GM19324 (cell line): Measurements from ENCODE around the gene CHFR.
"Not testable (repeated sequence)": the region's sequence is repeated elsewhere in the genome, so short reads cannot be mapped to it uniquely, and the experiment has no call there.

Experiments used
- ATAC-seq: cut with Tn5 transposase; IDR thresholded peaks from one replicate; pipeline ENCODE4 v1.9.1; 2021; ENCODE audit warnings: mild to moderate bottlenecking, moderate library complexity; ENCODE audit not compliant: unreplicated experiment, low FRiP score

CHFR gene

DNA sequence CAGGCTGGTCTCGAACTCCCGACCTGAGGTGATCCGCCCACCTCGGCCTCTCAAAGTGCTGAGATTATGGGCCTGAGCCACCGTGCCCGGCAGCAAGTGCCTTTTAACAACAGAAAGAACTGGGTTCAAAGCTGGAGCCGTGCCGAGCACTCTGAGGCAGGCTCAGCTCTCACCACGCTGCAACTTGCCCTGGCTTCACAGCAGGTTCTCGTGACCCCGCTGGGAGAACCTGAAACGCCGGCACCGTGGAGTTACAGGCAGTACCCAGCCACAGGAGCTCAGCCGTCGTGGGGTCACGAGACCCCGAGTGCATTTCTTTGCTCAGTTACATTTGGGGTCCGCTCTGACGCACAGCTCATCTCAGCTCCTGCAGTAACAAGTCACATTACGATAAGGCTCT is 73.2 kb downstream of the CHFR start:
- no peak for ATAC-seq

DNA sequence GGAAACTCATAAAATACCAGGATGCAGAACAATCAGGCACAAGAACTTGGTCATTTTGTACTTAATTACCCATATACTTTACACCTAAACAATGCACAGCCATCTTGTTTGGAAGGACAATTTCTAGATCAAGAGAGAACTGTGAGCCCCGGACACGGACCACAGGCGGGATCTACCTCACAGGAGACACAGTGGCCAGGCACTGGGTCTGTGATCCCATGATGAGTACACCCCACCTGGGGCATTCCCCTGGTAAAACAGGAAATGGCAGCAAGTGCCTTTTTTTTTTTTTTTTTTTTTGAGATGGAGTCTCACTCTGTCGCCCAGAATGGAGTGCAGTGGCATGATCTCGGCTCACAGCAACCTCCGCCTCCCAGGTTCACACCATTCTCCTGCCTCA is 74.0 kb downstream of the CHFR start:
- ATAC-seq, result no peak

DNA sequence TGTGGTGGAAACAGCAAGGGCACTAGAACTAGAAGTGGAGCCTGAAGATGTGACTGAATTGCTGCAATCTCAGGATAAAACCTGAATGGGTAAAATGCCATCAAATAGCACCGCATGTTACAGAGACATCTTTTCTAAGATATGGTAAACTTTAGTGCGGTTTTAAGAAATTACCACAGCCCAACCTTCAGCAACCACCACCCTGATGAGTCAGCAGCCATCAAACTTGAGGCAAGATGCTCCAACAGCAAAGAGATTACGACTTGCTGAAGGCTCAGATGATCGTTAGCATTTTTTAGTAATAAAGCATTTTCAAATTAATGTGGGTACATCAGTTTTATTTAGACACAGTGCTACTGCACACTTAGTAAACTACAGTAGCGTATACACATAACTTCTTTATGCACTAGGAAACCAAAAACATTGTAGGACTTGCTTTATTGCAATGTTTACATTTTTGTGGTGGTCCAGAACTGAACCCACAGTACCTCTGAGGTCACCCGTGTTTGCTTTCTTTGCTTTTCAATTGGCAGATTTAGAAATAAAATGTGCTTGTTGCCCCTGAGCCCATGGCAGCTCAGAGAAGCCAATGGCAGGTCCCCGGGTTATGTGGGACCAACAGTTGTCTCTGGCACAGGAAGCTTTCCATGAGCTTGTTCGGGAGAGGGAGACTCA is 74.6 kb downstream of the CHFR start:
- no peak for ATAC-seq

DNA sequence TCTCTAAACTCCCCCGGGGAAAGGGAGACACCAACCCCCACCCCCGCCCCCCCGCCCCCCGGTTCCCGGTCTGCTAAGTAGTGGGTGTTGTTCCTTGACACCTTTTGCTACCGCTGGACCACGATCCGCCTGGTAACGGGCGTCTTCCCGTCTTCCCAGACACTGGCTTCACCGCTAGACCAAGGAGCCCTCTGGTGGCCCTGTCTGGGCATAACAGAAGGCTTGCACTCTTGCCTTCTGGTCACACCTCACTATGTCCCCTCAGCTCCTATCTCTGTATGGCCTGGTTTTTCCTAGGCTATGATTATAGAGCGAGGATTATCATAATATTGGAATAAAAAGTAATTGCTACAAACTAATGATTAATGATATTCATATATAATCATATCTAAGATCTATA is 78.0 kb downstream of the CHFR start:
- ATAC-seq, result not testable (repeated sequence)

DNA sequence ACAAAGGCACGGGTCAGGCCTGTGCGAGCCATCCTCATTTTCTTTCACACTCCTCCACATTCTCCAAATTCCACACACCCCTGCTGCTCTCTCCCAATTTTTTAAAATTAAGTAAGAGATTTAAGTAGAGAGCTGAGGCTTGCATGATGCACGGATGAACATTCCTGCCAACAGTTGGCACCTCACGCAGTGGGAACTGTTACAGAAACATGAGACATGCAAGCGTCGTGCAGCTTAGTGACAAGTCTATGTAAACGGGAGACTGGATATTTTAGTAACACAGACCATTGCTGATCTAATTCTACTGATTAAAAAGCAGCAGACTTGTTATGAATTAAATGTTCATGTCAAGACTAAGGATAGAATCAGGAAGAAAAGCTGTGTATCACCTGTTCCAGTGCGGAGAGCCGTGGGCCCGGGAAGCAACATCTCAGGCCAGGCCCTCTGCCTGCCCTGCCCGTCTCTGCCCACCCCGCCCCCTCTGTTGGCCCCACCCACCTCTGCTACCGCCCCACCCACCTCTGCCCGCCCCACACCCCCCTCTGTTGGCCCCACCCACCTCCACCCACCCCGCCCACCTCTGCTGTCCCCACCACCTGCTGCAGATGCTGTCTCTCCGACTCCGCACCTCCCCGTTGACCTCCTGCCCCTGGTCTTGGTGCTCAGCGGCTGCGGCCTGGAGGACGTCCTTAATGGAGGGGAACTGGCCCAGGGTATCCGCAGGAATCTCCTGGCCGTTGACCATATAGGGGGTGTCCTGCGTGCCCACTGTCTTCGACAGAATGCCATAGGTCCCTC is 79.9 kb downstream of the CHFR start:
- ATAC-seq, result no peak

DNA sequence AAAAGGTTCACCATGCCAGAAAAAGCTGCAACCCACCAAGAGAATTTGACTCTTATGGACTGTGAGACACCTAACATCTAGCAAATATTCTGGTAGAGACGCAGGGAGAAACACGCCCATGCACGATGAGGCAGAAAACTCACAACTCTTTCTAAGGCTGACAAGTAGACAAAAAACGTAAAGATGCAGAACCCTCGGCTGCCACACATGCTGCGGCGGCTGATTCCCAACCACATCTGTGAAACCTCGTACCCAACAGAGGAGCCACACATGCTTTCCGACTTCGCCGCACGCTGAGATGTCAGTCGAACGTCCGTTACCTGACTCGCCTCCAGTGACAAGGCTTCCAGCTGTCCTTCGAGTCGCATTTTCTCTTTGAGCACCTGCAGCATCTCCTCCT is 80.5 kb downstream of the CHFR start:
- ATAC-seq, result no peak

DNA sequence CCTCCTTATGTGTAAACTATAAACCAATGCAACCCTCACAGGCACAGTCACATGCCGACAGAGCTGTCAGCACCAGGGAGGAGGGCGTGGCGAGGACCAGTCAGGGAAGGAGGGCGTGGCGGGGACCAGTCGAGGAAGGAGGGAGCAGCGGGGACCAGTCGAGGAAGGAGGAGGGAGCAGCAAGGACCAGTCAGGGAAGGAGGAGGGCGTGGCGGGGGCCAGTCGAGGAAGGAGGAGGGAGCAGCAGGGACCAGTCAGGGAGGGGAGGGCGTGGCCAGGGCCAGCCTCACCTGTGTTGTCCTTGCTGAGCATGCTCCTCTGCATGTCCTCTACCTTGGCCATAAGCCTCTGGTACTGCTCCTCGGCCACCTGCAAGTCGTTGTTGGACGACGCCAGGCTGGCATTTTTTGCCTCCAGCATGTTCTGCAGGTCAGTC is 83.0 kb downstream of the CHFR start:
- no peak for ATAC-seq

DNA sequence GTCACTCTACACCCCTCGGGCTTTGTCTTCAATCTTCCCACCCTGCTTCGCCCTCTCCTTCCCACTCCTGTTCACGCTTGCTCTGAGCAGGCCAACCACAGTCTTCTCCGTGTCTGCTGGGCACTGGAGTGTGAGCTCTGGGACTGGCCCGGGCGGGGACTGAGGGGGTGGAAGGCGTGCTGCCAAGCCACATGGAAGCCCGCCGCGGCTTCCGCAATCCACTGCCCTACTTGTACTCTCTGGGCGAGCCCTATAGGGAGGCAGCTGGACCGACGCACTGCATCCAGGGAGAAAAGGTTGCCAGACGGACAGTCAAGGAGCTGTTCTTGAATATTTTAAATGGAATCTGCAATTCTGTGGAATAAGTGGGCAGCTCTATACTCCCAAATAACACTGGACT is 83.5 kb downstream of the CHFR start:
- no peak for ATAC-seq

DNA sequence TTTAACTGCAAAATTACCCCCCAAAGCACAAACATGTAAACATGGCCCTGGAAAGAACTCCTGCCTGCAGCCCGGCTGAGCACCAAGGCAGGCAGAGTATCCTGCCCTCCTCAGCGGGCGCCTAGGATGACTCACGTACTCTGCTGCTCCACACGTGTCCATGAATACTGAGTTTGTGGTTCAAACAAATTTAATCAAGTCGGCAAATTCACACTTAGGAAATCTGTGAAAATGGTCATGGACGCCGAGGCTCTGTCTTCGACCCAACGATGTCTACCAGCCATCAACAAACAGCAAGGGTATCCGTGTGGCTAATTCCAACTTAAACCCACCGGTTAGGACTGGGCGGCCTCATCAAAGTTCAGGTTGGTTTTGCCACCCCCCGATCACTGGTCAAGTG is 84.3 kb downstream of the CHFR start:
- no peak for ATAC-seq

DNA sequence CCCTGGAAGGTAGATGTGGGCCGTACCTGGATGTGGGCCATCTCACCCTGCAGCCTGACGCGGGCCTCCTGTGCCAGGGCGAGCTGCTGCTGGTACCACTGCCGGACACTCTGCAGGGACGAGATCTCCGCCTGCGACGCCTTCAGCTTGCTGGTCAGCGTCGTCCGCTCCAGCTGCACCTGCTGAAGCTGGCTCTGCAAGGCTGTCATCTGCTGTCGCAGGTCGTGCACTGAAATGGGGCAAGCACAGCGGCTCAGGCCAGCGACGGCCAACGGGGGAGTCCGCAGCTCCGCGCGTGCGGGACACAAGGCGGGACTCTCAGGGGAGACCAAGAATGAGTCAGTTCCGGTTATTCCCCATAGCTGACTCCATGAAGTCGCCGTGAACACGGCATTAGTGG is 85.7 kb downstream of the CHFR start:
- no peak for ATAC-seq

DNA sequence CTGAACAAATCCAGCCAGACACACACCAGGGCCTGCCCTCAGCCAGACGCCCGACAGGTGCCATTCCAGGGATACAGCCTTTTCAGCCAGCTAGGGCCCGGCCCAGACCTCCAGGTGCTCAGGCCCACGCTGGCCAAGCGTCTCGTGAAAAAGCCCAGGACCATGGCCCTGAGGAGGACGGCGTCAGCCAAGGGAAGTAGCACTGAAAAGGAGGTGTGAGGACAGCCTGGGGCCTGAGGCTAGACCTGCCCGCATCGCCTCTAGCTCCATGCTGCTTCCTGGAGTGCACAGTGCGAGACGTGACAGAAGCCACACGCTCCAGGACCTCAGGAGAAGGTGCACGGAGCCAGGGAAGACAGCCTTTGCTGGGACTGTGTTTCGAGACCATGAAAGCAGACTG is 88.6 kb downstream of the CHFR start:
- no peak for ATAC-seq

DNA sequence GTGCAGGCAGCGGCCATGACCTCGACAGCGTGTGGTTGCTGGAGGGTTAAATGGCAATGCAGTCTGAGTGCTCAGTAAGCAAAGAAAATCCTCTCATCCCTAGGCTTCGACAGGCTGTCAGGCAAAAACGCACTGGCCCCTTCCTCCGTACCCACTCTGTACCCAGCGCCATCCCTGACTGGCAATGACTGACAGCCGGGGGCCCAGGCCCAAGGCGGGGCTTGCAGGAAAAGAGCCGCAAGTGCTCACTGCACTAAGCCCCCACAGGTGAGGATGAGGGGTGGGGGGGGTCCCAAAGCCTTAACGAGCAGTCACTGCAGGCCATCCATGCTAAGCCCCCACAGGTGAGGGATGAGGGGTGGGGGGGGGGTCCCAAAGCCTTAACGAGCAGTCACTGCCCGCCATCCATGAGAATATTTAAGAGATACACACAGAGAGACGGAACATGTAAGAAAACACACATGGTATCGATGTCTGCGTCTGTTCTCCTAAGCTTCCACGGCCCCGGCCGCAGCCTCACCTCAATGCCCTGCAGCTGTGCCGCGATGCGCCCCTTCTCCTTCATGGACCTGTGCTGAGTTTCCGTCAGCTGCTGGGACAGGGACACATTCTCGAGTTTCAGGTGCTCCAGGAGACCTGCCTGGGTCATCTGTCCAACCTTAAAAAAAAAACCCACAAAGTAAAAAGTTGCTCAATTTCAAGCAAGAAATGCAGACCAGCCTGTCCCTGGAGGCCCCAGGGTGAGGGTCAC is 89.4 kb downstream of the CHFR start:
- no peak for ATAC-seq

DNA sequence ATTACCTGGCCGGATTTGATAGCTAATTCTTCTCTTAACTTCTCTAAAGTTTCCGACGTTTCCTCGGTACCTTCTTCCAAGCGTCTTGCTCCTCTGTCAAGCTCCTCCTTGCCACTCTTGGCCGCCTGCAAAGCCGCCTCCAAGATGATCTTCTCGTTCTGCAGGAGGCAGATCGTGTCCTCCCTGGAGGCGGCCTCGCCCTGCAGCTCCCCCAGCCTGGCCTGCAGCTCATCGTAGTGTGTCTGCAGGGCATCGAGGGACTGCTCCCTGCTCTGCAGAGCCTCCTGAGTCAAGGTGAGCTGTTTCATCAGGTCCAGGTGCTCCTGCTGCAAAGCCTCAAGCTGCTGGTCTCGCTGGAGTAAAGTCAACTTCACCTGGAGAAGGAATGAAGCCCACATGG is 91.6 kb downstream of the CHFR start:
- ATAC-seq, result no peak

DNA sequence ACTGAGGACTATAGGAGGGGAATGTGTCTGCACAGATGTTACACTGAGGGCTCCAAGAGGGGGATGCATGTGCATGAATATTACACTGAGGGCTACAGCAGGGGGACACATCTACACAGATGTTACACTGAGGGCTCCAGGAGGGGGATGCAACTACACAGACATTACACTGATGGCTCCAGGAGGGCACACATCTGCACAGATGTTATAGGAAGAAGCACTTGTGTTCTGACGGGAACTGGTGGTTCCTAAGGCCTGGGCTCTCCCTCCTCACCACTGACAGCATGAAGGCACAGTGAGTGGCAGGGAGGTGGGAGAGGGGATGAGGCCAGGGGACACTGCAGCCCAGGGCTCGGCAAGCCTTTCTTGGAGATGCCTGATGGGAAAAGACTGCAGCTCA is 95.5 kb downstream of the CHFR start:
- not testable (repeated sequence) for ATAC-seq

DNA sequence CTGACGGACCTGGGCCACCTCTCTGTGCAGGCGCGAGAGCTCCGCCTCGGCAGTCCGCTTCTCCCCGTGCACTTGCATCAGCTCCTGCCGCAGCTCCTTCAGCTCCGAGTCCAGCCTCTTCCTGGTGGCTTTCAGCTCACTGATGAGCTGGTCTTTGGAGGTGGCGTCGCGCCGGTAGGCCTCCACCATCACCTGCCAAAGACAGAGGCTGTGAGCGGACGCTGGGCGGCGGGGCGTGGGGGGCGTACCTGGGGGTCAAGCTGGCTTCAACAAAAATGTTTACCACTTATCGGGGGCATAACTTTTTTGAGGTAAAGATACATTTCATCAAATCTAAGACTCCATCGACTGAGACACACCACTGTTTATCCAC is 98.3 kb downstream of the CHFR start:
- no peak for ATAC-seq

DNA sequence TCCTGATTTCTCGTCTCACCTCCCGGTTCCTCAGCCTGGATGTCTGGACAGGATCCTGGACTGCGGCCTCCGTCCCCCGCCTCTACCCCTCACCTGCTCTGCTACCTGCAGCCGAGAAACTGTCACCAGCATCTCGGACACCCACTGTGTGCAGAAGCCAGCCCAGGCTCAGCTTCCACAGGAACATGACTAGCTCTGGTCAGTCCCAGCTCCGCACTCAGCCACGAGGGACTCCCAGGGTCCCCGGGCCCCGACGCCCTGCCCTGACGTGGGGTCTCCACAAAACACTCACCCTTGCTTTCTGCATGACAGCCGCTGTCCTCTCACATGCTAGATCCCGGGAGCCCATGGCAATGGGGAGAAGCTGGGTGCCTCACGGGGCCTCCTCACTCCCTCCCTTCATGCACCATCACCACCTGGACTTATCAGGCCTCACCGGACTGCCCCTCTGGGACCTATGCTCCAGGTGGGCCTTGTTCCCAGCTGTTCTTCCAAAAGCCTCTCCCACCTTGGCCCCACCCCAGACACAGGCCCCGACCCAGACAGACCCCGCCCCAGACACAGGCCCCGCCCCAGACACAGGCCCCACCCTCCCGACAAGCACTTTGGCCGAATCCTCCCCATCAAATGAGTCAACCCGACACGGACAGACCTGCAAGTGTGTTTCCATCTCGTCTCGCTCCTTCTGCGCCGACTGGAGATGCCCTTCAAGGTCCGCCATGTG is 98.9 kb downstream of the CHFR start:
- no peak for ATAC-seq

DNA sequence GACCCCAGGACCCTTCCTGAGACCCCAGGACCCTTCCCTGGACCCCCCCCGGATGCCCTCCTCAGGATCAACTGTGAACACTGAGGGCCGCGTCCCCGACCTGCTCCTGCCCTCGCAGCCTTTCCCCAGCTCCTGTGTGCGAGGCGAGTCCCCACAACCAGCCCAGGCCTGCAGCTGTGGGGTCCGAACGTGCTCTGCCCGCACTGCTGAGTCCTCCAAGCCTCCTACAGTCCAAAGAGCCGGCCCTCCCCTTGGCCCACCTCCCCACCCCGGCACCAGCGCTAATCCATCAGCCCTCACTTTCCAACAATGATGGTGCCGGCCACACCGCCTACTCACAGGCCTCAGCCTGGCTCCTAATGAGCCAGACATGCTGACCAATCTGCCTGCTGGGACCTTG is 99.5 kb downstream of the CHFR start:
- ATAC-seq, result no peak

DNA sequence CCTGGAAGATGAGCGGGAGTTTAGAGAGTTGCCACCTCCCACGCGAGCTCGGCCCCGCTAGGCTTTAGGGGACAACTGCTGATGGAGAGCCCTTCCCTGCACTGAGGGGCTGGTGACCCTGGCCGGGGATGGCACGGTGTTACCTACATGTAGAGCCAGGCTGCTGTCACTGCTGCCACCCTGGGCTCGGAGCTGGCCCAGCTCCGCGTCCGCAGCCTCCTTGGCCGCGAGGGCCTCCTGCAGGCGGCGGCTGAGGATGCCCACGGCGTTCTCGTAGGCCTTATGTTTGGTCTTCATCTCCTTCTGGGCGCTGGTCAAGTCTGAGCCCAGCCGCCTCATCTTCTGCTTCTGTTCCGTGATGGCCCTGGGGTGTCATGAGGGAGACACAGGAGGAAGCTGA is 101.2 kb downstream of the CHFR start:
- no peak for ATAC-seq

DNA sequence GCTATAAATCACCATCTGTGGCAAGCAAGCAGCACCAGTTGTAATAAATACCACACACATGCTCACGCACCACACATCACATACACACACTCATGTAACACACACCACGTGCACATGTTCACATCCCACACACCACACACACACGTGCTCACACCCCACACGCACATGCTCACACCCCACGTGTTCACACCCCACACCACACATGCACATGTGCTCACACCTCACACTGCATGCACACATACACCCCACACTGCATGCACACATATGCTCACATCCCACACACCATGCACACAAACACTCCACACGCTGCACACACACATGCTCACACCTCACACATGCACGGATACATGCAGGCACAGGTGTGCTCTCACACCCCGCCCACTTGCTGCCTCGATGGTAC is 102.8 kb downstream of the CHFR start:
- ATAC-seq, result no peak

DNA sequence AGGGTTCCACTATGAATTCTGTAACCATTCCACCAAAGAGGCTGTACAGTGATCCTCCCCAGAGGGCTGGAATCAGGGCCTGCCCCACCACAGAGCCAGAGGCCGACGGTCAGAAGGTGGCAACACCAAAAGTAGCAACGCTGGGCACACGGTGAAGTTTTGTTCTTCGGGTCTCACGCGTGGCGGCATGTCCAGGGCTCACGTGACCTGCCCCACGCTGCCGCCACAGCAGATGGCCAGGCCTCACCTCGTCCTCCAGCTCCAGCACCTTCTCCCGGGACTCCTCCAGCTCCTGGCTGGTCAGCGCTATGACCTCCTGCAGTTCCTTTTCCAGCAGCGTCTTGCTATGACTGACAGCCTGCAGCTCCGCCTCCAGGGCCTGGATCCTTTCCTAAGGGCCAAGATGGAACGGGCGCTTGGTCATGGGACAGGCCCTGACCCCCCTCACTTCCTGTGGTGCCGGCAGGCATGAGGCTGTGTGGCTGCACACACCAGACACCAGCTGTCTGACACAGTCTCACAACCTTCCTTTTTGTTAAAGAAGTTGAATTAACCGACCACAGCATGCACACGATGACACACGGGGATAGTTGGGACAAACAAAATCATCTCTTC is 103.4 kb downstream of the CHFR start:
- no peak for ATAC-seq
